MM.1S (cell line): ENCODE data around the gene TMEM117.
"Not testable (repeated sequence)": the region's sequence is repeated elsewhere in the genome, so short reads cannot be mapped to it uniquely, and the experiment has no call there.

Experiments
- EZH2 ChIP-seq: fragments of 300-600 bp; sonication (generic); optimal IDR thresholded peaks from 2 replicates; pipeline ENCODE3; 2017; ENCODE audit warnings: low read depth, mild to moderate bottlenecking, antibody characterized with exemption, low read length, mixed read lengths
- TF ChIP-seq, protein P1 (sequence below): fragments of 300-600 bp; sonication (generic); IDR thresholded peaks from 2 replicates; pipeline ENCODE4 v1.5.1; 2016; ENCODE audit warnings: antibody characterized with exemption, low read length, mixed read lengths

DNA sequence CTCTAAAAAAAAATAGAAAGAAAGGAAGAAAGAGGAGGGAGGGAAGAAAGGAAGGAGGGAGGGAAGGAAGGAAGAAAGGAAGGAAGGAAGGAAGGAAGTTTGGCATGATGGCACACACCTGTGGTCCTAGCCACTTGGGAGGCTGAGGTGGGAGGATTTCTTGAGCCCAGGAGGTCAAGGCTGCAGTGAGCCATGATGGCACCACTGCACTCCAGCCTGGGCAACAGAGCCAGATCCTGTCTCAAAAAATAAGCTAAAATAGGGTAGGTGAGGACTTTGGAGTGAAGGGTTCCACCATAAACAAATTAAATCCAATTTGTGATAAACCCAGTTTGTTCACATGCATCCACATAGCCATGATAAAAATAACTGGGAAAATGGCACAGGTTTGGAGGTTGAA, 543.2 kb downstream of the TMEM117 start:
- TF ChIP-seq EZH2: not testable (repeated sequence)
- TF ChIP-seq, protein P1, sequence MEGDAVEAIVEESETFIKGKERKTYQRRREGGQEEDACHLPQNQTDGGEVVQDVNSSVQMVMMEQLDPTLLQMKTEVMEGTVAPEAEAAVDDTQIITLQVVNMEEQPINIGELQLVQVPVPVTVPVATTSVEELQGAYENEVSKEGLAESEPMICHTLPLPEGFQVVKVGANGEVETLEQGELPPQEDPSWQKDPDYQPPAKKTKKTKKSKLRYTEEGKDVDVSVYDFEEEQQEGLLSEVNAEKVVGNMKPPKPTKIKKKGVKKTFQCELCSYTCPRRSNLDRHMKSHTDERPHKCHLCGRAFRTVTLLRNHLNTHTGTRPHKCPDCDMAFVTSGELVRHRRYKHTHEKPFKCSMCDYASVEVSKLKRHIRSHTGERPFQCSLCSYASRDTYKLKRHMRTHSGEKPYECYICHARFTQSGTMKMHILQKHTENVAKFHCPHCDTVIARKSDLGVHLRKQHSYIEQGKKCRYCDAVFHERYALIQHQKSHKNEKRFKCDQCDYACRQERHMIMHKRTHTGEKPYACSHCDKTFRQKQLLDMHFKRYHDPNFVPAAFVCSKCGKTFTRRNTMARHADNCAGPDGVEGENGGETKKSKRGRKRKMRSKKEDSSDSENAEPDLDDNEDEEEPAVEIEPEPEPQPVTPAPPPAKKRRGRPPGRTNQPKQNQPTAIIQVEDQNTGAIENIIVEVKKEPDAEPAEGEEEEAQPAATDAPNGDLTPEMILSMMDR: not testable (repeated sequence)
